ENCODE results near the gene EFCAB5.

- TF ChIP-seq POLR2AphosphoS5 (IDR thresholded peaks at IDR 0.05; ENCODE audit: low read depth, low read length) (no peak), TAF1 (IDR thresholded peaks at IDR 0.05; ENCODE audit: low read depth, low read length) (no peak), POLR2A (IDR thresholded peaks at IDR 0.05; ENCODE audit: low read depth, low read length) (no peak), SPI1 (IDR thresholded peaks at IDR 0.05; ENCODE audit: low read depth, low read length) (no peak), POU2F2 (IDR thresholded peaks at IDR 0.05; ENCODE audit: low read depth, low read length) (no peak), PAX5 (IDR thresholded peaks at IDR 0.05; ENCODE audit: insufficient read depth, low read length, severe bottlenecking) (no peak)
These were observed 171.4 kb downstream of the EFCAB5 start for GRCh38 chr17:30112794-30113193.

Measured in GM12891 (cell line).